NCI-H345 treated with DMSO at 0.1 percent for 48 hours (cell line): Measurements from ENCODE around the gene C1S.
"Not testable (repeated sequence)": the region's sequence is repeated elsewhere in the genome, so short reads cannot be mapped to it uniquely, and the experiment has no call there.

Experiments
- DNase-seq: peaks from one replicate; lab custom pipeline; 2025; ENCODE audit not compliant: unreplicated experiment; lab: John Stamatoyannopoulos, UW

Gene C1S

GRCh38 chr12:7060353-7060954, at the start of gene C1S:
Gene C1S, plus strand, starts transcription at chr12:7060718. Its CDS starts 1,195 bp downstream, at chr12:7061913.
- DNase-seq = no peak

- not testable (repeated sequence) for DNase-seq
These were observed 49.1 kb upstream of the C1S start for GRCh38 chr12:7011398-7011797.

DNA sequence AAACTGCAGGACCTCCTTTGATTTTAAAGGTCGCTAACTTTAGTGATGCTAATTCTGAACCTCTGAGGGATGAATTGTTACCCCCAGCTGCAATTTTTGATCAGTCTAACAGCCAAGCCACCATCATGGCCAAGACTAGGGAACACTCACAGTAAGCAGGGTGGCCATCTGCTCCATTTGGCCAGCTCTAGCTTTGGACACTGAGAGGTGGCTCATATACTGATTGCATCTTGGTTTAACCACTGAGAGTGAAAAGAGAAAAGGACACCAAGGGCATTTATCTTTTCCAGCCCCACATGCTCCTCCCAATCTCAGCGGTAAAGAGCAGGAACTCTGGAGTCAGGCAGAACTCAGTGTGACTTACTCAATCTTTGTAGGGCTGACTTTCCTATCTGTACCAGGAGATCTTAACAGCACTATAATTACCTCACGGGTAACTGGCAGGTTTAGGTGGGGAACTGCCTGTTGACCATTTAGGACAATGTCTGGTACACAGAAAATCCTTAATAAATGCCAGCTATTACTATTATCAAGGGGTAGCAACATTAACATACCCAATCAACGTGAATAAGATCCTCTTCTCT, 48.4 kb upstream of the C1S start:
- DNase-seq = no peak

DNA sequence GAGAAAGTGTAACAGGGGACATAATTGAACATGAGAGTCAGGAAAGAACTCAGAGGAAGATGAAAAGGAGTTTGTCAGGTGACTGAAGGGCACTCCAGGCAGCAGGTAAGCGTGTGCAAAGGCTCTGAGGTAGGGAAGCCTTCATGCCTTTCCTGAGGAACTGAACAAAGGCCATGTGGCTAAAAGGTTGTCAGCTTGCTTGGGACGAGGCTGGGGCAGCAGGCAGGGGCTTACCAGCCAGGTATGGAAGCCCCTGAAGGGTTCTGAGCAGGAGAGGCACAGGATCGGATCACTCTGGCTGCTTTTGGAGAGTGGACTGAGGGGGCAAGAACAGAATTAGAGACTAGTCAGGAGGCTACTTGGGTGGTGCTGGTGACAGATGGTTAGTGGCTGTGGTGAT, 47.4 kb upstream of the C1S start:
- DNase-seq = no peak

DNA sequence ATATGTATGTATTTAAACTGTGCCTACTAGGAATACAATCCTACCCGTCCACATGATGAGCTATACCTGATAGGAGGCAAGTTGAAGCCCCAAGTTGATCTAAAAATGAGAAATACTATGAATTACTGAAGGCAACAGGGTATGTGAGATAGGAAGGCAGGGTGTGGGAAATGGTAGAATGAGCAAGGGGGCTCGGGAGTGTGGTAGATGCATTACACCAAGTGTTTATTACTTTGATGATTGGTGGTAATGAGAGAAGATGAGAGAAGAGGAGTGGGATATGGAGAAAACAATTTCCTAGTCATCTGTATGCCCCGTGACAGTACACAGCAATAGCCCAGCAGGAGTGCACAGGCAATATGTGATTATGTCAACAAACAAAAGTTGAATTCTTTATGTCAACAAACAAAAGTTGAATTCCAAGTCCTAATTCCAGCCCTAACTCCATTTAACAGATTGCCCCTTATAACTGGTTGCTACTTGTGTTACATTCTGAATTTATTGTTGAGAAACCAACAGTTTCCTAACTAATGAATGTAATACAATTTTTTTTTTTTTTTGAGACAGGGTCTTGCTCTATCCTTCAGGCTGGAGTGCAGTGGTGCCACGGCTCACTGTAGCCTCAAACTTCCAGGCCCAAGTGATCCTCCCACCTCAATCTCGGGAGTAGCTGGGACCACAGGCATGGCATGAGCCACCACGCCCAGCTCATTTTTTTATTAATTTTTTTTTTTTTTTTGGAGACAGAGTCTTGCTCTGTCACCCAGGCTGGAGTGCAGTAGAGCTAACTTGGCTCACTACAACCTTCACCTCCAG, 44.8 kb upstream of the C1S start:
- DNase-seq = no peak

- no peak for DNase-seq
These were observed 43.5 kb upstream of the C1S start for GRCh38 chr12:7016958-7017571.

GRCh38 chr12:7017870-7018349, 42.6 kb upstream of the C1S start:
- peak; percentile 78 for DNase-seq

DNA sequence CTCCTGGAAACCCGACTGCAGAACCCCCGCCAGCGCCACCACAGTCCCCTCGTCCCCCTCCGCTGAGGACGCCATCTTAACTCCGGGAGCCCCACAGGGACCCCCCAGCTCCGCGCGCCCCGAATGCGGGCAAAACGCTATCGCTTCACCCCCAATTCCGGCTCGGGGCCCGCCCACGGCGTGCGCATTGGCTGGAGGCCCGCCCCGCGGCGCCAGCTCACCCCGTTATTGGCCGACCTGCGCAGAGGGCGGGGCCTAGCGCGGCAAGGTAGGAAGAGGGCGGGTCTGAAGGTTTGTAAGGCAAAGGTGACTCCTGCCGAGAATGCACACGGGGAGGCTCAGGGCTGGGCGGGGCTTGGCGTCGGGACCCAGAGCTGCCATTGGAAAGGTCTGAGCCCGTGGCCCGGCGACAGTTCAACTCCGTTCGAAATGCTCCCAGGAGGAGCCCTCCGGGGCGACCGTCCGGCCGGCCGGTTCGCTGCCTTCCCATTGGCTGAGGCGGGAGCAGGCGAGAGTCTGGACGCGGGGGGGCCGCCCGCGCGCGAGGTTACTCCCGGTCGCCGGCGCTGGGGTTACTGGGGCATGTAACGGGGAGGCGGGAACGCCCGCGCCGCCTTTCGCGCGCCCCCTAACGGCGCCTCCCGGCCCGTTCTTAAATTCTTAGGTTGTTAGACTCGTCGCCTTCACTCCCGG, 42.0 kb upstream of the C1S start, which contains the start of gene LPCAT3:
Gene LPCAT3, minus strand, starts transcription at position 127 of the 693 bp plus-strand sequence. Its CDS starts 52 bp downstream, at position 75.
- DNase-seq = peak; percentile 97

DNA sequence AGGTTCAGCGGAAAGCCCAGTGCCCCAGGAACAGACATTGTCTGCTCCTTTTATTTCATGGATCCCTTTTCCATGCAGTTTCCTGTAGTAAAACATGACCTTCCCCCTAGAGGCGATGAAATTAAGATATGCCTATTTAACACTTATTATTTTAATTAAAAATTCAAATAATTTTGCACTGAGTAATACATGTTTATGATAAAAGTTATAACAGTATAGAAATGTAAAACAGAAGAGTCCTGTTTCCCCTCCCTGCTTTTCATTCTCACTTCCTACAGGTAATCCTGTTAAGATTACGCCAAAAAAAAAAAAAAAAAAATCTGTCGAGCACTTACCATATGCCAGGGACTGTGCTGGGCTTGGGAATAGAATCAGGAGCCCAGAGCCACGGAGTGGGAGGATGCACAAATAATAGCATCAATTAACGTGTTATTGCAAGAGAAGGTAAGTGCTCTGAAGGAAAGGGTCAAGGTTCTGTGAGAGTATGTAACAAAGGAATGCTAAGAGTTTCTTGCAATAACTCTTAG, 41.4 kb upstream of the C1S start:
- no peak for DNase-seq

GRCh38 chr12:7021956-7022355, 38.6 kb upstream of the C1S start:
- DNase-seq = no peak

GRCh38 chr12:7023114-7023513, 37.4 kb upstream of the C1S start:
- DNase-seq = no peak

GRCh38 chr12:7026854-7027253, 33.7 kb upstream of the C1S start:
- no peak for DNase-seq

- DNase-seq = no peak
These were observed 29.2 kb upstream of the C1S start for GRCh38 chr12:7031306-7031705.

DNA sequence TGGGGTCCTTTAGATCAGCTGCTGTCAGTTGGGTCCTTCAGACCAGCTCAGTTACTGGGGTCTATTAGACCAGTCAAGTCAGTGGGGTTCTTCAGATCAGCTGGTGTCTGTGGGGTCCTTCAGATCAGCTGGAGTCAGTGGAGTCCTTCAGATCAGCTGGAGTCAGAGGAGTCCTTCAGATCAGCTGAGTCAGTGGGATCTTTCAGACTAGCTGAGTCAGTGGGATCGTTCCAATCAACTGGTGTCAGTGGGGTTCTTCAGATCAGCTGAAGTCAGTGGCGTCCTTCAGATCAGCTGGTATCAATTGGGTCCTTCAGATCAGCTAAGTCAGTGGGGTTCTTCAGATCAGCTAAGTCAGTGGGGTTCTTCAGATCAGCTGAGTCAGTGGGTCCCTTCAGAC, 27.5 kb upstream of the C1S start:
- no peak for DNase-seq

GRCh38 chr12:7034464-7034863, 26.1 kb upstream of the C1S start:
- DNase-seq = no peak

- no peak for DNase-seq
These were observed 25.1 kb upstream of the C1S start for GRCh38 chr12:7035463-7035862.

DNA sequence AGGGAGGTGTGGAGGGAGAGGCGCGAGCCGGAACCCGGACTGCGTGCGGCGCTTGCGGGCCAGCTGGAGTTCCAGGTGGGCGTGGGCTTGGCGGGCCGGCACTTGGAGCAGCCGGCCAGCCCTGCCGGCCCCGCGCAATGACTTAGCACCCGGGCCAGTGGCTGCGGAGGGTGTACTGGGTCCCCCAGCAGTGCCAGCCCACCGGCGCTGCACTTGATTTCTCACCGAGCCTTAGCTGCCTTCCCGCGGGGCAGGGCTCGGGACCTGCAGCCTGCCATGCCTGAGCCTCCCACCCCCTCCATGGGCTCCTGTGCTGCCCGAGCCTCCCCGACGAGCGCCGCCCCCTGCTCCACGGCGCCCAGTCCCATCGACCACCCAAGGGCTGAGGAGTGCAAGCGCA, 23.1 kb upstream of the C1S start:
- not testable (repeated sequence) for DNase-seq

DNA sequence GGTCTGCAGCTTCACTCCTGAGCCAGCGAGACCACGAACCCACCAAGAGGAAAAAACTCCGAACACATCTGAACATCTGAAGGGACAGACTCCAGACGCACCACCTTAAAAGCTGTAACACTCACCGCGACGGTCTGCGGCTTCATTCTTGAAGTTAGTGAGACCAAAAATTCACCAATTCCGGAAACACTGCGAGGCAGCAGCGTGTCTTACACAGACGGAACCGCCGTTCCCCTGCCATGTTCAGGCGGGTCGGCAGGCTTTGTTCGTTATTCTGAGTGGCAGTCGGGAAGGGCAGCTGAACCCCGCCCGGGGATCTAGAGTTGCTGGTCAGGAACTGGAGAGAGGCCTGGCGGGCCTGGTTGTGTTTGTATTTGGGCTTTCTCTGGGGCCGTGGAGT, 21.9 kb upstream of the C1S start:
- no peak for DNase-seq

DNA sequence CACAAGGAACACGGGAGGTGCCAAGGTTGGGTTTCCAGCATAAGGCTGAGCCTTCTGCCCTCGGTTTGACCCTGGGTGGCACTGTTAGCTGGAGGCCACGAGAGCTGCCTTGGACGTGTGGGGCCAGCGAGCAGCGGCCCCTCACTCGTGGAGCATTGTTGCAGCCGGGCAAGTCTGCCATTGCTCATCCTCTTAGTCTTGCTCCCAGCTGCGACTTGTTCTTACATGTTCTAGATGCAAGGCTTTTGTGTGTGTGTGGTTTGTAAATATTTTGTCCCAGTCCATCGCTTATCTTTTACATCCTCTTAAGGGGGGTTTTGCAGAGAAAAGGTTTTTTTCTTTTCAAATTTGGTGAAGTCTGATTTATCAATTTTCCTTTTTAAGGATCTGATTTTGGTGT, 21.1 kb upstream of the C1S start:
- DNase-seq = no peak

DNA sequence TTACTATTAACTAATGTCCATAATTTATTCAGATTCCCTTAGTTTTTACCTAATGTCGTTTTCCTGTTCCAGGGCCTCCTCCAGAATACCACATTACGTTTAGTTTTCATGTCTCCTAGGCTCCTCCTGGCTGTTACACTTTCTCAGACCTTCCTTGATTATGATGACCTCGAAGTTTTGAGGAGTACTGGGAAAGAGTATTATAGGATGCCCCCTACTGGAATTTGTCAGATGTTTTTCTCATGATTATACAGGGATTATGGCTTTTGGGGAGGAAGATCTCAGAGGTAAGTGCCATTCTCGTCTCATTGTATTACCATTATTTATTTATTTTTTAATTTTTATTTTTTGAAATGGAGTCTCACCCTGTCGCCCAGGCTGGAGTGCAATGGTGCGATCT, 17.7 kb upstream of the C1S start:
- DNase-seq = no peak

- no peak for DNase-seq
These were observed 14.6 kb upstream of the C1S start for GRCh38 chr12:7045913-7046312.
